ENCODE results near the gene JAZF1. TPM values are rescaled to one million over a fixed set of nuclear protein-coding genes. Genes with fewer than 3 reads are reported as not detected.

JAZF1 gene
- total RNA-seq, 1 donor from 2014 or later = 29.4 TPM

DNA sequence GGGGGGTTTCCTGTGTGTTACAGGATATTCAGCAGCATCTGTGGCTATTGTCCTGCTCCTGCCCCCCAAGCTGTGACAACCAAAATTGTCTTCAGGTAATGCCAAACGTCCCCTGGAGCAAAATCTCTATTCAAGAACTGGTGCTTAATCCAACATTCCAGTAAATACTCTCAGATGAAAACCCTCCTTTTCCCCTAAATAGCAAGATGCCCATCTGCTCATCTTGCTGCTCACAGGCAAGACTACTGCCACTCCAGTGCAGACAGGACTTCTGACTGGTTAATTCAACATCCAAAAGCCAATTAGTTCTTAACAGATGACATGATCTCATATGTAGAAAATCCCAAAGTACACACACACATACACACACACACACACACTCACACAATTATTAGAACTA, 20.5 kb upstream of the JAZF1 start:
- no peaks in the 10 kb centered on the region for H3K27me3 ChIP-seq (ENCODE audit: low read depth)
- intact Hi-C loops (cut with micrococcal nuclease) = no loop called here
- no peak overlapping the region for H3K4me3 ChIP-seq
- no peaks in the 10 kb centered on the region for H3K36me3 ChIP-seq
- no peak overlapping the region for H3K27ac ChIP-seq (replicated peaks)
- no peaks in the 10 kb centered on the region for H3K9me3 ChIP-seq (replicated peaks)
- TF ChIP-seq, protein P1, sequence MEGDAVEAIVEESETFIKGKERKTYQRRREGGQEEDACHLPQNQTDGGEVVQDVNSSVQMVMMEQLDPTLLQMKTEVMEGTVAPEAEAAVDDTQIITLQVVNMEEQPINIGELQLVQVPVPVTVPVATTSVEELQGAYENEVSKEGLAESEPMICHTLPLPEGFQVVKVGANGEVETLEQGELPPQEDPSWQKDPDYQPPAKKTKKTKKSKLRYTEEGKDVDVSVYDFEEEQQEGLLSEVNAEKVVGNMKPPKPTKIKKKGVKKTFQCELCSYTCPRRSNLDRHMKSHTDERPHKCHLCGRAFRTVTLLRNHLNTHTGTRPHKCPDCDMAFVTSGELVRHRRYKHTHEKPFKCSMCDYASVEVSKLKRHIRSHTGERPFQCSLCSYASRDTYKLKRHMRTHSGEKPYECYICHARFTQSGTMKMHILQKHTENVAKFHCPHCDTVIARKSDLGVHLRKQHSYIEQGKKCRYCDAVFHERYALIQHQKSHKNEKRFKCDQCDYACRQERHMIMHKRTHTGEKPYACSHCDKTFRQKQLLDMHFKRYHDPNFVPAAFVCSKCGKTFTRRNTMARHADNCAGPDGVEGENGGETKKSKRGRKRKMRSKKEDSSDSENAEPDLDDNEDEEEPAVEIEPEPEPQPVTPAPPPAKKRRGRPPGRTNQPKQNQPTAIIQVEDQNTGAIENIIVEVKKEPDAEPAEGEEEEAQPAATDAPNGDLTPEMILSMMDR (IDR thresholded peaks at IDR 0.05; ENCODE audit: borderline replicate concordance) = no peak
- DNase-seq = no peak
- peaks cover 8% of the 10 kb centered on the region for H3K4me1 ChIP-seq

DNA sequence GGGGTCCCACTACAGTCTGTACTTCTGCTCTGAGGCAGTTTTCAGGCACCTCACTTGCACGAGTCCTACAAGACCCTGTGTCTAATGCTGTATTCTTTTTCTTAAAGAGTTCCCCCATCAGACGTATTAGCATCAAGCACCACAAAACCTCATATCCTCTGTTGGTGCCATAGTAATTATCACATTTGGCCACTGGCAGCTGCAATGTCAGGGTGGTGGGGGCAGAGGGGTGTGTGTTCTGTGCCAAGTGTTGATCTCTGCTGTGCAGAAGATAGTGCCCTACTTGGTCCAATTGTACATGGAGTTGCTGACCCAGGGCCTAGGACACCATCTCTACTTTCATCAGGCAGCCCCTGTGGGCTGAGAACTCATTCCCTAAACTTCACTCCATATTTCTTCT, 20.0 kb upstream of the JAZF1 start:
- Histone ChIP-seq H3K36me3 (no peaks in the 10 kb centered on the region), H3K27me3 (ENCODE audit: low read depth) (no peaks in the 10 kb centered on the region), H3K4me3 (no peak overlapping the region), H3K9me3 (replicated peaks) (no peaks in the 10 kb centered on the region), H3K4me1 (peaks cover 8% of the 10 kb centered on the region), H3K27ac (replicated peaks) (no peak overlapping the region)
- TF ChIP-seq, protein P1 (IDR thresholded peaks at IDR 0.05; ENCODE audit: borderline replicate concordance) = no peak
- no peak for DNase-seq
- intact Hi-C loops (cut with micrococcal nuclease) = no loop called here

DNA sequence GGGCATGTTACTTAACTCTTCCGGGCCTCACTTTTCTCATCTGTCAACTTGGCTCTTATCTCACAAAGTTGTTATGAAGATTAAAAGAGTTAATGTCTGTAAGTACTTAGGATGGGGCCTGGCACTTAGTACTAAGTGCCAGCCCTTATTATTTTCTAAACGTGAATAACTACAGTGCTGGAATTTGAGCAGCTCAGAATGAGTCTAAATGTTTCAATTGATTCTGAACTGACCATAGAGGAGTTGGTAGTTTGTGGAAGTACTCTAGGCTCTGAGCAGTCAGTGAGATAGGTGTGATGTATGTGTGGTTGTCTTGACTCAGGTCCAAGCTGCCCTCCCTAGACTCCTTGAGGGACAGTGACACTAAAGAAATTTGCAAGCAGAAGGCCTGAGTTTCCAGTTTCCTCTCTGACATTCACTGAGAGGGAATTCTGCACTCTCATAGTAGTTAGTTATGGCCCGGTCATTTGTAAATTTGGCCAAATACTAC, 18.5 kb upstream of the JAZF1 start:
- Histone ChIP-seq H3K4me1 (peaks cover 8% of the 10 kb centered on the region), H3K27ac (replicated peaks) (no peak overlapping the region), H3K36me3 (no peaks in the 10 kb centered on the region), H3K4me3 (no peak overlapping the region), H3K9me3 (replicated peaks) (no peaks in the 10 kb centered on the region), H3K27me3 (ENCODE audit: low read depth) (no peaks in the 10 kb centered on the region)
- TF ChIP-seq, protein P1 (IDR thresholded peaks at IDR 0.05; ENCODE audit: borderline replicate concordance) = no peak
- intact Hi-C loops (cut with micrococcal nuclease) = no loop called here
- DNase-seq = no peak

DNA sequence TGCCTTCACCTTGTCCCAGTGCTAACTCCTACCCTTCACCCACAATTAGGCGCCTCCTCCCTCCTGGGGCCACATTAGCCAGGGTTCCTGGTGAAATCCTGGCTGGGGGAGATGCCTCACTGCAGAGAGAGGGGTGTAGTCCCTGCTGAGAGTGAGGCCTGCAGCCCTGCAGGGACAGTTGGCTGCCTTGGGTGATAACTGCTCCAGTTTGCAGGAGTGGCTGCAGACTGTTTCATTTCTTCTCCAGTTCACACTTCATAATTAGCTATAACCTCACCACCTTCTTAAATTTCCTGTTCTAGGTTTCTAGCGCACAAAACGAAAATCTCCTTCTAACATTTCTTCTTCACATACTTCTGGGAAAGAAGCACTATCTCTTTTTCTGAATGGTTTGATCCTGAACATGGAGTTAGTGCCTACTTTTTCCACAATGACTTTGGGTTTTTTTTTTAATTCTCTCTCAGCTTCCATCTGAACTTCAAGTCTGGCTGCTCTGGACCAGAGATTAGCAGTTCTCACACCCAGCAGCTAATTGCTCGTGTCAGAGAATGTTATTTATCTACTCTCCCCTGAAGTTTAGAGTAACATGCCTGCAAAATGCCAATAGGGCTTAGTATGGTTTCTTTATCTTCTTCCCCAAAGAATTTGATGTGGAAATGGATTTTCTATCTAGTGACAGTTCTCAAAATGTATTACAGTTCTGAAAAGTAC, 15.5 kb upstream of the JAZF1 start:
- no peak for DNase-seq
- TF ChIP-seq, protein P1 (IDR thresholded peaks at IDR 0.05; ENCODE audit: borderline replicate concordance) = no peak
- Histone ChIP-seq H3K27ac (replicated peaks) (no peak overlapping the region), H3K36me3 (no peaks in the 10 kb centered on the region), H3K27me3 (ENCODE audit: low read depth) (no peaks in the 10 kb centered on the region), H3K4me1 (peaks cover 8% of the 10 kb centered on the region), H3K9me3 (replicated peaks) (no peaks in the 10 kb centered on the region), H3K4me3 (no peak overlapping the region)
- intact Hi-C loops (cut with micrococcal nuclease) = no loop called here

DNA sequence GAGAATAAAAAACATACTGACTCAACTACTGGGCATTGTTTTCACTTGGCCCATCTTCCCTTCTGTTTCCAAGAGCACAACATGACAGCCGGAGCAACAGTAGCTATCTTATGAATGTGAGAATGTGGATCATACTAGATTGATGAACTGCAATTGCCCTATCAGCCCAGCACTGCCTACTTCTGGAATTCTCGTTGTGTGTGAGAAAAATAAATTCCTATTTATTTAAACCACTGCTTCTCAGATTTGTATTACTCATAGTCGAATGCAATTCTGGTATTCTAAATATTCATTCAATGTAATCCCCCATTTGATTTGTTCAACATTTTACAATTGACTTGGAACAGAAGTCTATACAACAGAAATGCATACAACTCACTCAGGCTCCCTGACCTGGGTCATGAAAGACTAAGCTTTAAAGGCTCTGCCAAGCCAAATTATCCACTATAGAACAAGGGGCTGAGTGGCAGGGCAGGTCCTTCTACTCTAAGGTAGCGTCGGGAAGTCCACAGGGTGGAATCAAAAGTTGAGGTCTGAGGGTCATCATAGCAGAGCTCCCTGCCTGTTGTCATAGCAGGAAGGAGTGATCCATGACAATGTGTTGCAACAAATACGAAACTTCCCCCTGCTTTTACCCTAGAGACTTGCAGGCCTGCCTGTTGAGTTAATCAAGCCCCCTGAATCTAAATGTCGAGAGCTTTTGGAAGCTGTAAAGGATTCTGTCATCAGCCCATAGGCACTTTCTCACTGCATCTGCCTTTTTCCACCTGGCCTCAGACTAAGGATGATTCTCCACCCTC, 12.4 kb upstream of the JAZF1 start:
- H3K9me3 ChIP-seq (replicated peaks) = no peaks in the 10 kb centered on the region
- no peaks in the 10 kb centered on the region for H3K4me1 ChIP-seq
- H3K36me3 ChIP-seq = no peaks in the 10 kb centered on the region
- no peak overlapping the region for H3K4me3 ChIP-seq
- no peak overlapping the region for H3K27ac ChIP-seq (replicated peaks)
- DNase-seq = no peak
- TF ChIP-seq, protein P1 (IDR thresholded peaks at IDR 0.05; ENCODE audit: borderline replicate concordance) = no peak
- no peaks in the 10 kb centered on the region for H3K27me3 ChIP-seq (ENCODE audit: low read depth)
- intact Hi-C loops (cut with micrococcal nuclease) = no loop called here

Data from left ventricle myocardium inferior (tissue), 1 donor.